Measurements from ENCODE around the gene DGCR2. TPM values are rescaled to one million over a fixed set of nuclear protein-coding genes. Genes with fewer than 3 reads are reported as not detected.

DGCR2 gene
- total RNA-seq, 1 donor from 2014 or later: 64.4 TPM

GRCh38 chr22:19038164-19038546, 84.1 kb downstream of the DGCR2 start:
- Mint-ChIP-seq H3K36me3 (ENCODE audit: unreplicated experiment) (peaks cover 24% of the 10 kb centered on the region), H3K9me3 (ENCODE audit: unreplicated experiment) (no peaks in the 10 kb centered on the region), H3K27ac (ENCODE audit: unreplicated experiment) (no peak overlapping the region), H3K4me3 (ENCODE audit: unreplicated experiment) (no peak overlapping the region), H3K4me1 (ENCODE audit: unreplicated experiment) (no peaks in the 10 kb centered on the region), H3K27me3 (ENCODE audit: unreplicated experiment) (no peaks in the 10 kb centered on the region)
- TF ChIP-seq CTCF (IDR thresholded peaks at IDR 0.05): no peak
- no peak for DNase-seq (ENCODE audit: extremely low spot score, unreplicated experiment)

GRCh38 chr22:19037282-19038163, 84.7 kb downstream of the DGCR2 start:
- Mint-ChIP-seq H3K27me3 (ENCODE audit: unreplicated experiment) (no peaks in the 10 kb centered on the region), H3K27ac (ENCODE audit: unreplicated experiment) (no peak overlapping the region), H3K36me3 (ENCODE audit: unreplicated experiment) (peaks cover 23% of the 10 kb centered on the region), H3K4me1 (ENCODE audit: unreplicated experiment) (no peaks in the 10 kb centered on the region), H3K9me3 (ENCODE audit: unreplicated experiment) (no peaks in the 10 kb centered on the region), H3K4me3 (ENCODE audit: unreplicated experiment) (no peak overlapping the region)
- no peak for DNase-seq (ENCODE audit: extremely low spot score, unreplicated experiment)
- no peak for TF ChIP-seq CTCF (IDR thresholded peaks at IDR 0.05)

GRCh38 chr22:19036523-19037273, 85.5 kb downstream of the DGCR2 start:
- Mint-ChIP-seq H3K4me3 (ENCODE audit: unreplicated experiment) (no peak overlapping the region), H3K27ac (ENCODE audit: unreplicated experiment) (no peak overlapping the region), H3K4me1 (ENCODE audit: unreplicated experiment) (no peaks in the 10 kb centered on the region), H3K36me3 (ENCODE audit: unreplicated experiment) (peaks cover 20% of the 10 kb centered on the region), H3K27me3 (ENCODE audit: unreplicated experiment) (no peaks in the 10 kb centered on the region), H3K9me3 (ENCODE audit: unreplicated experiment) (no peaks in the 10 kb centered on the region)
- no peak for TF ChIP-seq CTCF (IDR thresholded peaks at IDR 0.05)
- no peak for DNase-seq (ENCODE audit: extremely low spot score, unreplicated experiment)

GRCh38 chr22:19036229-19036522, 86.0 kb downstream of the DGCR2 start:
- DNase-seq (ENCODE audit: extremely low spot score, unreplicated experiment): no peak
- Mint-ChIP-seq H3K36me3 (ENCODE audit: unreplicated experiment) (peaks cover 17% of the 10 kb centered on the region), H3K27me3 (ENCODE audit: unreplicated experiment) (no peaks in the 10 kb centered on the region), H3K9me3 (ENCODE audit: unreplicated experiment) (no peaks in the 10 kb centered on the region), H3K4me1 (ENCODE audit: unreplicated experiment) (no peaks in the 10 kb centered on the region), H3K27ac (ENCODE audit: unreplicated experiment) (no peak overlapping the region), H3K4me3 (ENCODE audit: unreplicated experiment) (no peak overlapping the region)
- no peak for TF ChIP-seq CTCF (IDR thresholded peaks at IDR 0.05)
